ENCODE measurements around the gene ZNF620.

Gene ZNF620

DNA sequence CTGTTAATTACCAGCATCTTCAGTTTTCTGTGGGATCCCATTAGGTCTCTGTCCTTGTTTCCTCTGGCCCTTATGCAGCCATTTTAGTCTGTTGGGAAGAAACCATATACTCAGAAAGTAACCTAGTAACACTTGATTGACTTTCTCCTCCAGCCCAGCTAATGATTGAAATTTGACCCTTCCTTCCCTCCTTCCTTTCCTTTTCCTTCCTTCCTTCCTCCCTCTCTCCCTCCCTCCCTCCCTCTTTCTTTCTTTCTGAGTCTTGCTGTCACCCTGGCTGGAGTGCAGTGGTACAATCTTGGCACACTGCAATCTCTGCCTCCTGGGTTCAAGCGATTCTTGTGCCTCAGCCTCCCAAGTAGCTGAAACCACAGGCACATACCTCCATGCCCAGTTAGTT lies 5.9 kb upstream of the ZNF620 start:
- H3K36me3 ChIP-seq (ENCODE audit: control insufficient read depth, insufficient read depth, low read length): no peaks in the 10 kb centered on the region
- H3K27ac ChIP-seq (ENCODE audit: insufficient read depth, low read depth, low read length, poor library complexity, severe bottlenecking): no peak overlapping the region
- no peak overlapping the region for H3K4me3 ChIP-seq (ENCODE audit: insufficient read depth, low read depth, low read length)
- no peaks in the 10 kb centered on the region for H3K9me3 ChIP-seq (ENCODE audit: control insufficient read depth, low read length)
- no peaks in the 10 kb centered on the region for H3K4me1 ChIP-seq (ENCODE audit: control insufficient read depth, insufficient read depth, low read length)
- 94 to 95% methylated on average over 1 of the region's 1 CpG for WGBS, 2 experiments
- no peaks in the 10 kb centered on the region for H3K27me3 ChIP-seq (ENCODE audit: control insufficient read depth, insufficient read depth, low read length, poor library complexity, severe bottlenecking)

DNA sequence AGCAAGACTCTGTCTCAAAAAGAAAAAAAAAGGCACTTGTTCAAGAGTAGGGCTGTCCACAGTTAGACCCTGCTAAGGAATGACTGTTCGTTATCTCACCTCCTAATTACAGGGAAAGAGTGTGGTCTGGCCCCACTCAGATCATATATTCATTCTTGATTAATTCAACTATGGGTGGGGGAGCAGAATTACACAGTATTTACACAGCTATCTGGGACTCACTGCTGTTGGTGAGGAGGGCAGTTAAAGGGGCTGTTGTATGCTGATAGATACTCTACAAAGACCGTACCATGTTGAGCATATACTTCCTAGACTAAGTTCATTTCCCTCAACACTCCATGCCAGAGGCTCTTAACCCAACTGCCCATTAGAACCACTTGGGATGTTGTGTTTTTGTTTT lies 3.8 kb upstream of the ZNF620 start:
- Histone ChIP-seq H3K36me3 (ENCODE audit: control insufficient read depth, insufficient read depth, low read length) (no peaks in the 10 kb centered on the region), H3K4me3 (ENCODE audit: insufficient read depth, low read depth, low read length) (no peak overlapping the region), H3K9me3 (ENCODE audit: control insufficient read depth, low read length) (no peaks in the 10 kb centered on the region), H3K27ac (ENCODE audit: insufficient read depth, low read depth, low read length, poor library complexity, severe bottlenecking) (no peak overlapping the region), H3K27me3 (ENCODE audit: control insufficient read depth, insufficient read depth, low read length, poor library complexity, severe bottlenecking) (no peaks in the 10 kb centered on the region), H3K4me1 (ENCODE audit: control insufficient read depth, insufficient read depth, low read length) (peaks cover 3% of the 10 kb centered on the region)
- 88 to 100% methylated on average over 1 to 2 of the region's 2 CpGs for whole genome bisulfite sequencing, 2 experiments

DNA sequence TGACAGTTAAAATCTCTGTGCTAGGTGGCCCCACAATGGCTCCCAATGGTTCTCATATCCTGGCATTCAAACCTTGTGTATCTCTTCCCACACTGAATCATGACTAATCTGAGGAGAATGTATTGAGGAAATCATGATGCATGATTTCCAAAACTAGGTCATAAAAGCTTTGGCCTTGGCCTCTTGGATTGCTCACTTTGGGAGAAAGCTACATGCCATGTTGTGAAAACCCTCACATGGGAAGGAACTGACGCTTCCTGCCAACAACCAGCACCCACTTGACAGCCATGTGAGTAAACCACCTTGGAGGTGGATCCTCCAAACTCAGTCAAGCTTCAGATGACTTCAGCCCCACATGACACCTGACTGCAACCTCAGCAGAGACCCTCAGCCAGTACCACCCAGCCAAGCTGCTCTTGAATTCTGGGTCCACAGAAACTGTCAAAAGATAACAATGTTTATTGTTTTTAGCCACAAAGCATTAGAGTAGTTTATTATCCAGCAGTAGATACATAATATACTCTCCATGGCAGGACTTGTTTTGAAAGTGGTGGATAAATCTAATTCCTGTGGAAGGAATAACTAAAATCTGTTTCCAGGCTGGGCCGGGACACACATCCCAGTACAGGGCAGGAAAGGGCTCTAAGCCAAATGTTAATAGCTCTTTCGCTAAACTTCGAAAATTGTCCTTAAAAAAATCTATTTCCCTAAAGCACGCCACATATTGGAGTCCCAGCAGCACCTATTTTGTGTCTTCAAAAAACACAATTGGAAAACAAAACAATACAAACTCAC lies 1.0 kb upstream of the ZNF620 start:
- Histone ChIP-seq H3K36me3 (ENCODE audit: control insufficient read depth, insufficient read depth, low read length) (peaks cover 14% of the 10 kb centered on the region), H3K27ac (ENCODE audit: insufficient read depth, low read depth, low read length, poor library complexity, severe bottlenecking) (no peak overlapping the region), H3K9me3 (ENCODE audit: control insufficient read depth, low read length) (no peaks in the 10 kb centered on the region), H3K27me3 (ENCODE audit: control insufficient read depth, insufficient read depth, low read length, poor library complexity, severe bottlenecking) (no peaks in the 10 kb centered on the region), H3K4me3 (ENCODE audit: insufficient read depth, low read depth, low read length) (no peak overlapping the region), H3K4me1 (ENCODE audit: control insufficient read depth, insufficient read depth, low read length) (peaks cover 3% of the 10 kb centered on the region)
- 94 to 97% methylated on average over 5 of the region's 5 CpGs for WGBS, 2 experiments

DNA sequence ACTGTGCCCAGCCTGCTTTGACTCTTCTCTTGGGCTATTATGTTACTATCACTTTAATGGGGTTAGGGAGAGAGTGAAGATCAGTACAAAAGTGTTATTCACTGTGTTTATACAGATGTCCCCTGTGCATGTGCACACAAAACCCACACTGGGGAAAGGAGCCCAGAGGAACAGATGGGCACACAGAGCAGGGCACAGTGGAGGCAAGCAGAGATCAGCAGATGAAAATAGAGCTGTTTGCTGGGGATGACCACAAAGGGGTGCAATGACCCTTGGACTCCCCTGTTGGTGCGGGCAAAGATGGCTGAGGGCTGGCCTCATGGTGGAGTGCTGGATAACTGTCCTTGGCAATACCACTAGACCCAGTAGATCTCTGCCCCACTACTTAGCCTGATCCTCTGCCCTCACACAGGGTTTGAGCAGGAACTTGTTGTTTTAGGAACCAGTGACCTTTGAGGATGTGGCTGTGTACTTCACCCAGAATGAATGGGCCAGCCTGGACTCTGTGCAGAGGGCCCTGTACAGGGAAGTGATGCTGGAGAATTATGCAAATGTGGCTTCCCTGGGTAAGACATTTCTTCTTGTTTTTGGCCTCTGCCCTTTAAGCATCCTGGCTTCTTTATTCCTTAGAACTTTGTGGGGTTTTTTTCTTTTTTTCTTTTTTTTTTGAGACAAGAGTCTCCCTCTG lies 5.3 kb downstream of the ZNF620 start:
- Histone ChIP-seq H3K4me1 (ENCODE audit: control insufficient read depth, insufficient read depth, low read length) (peaks cover 3% of the 10 kb centered on the region), H3K27ac (ENCODE audit: insufficient read depth, low read depth, low read length, poor library complexity, severe bottlenecking) (no peak overlapping the region), H3K9me3 (ENCODE audit: control insufficient read depth, low read length) (no peaks in the 10 kb centered on the region), H3K27me3 (ENCODE audit: control insufficient read depth, insufficient read depth, low read length, poor library complexity, severe bottlenecking) (no peaks in the 10 kb centered on the region), H3K4me3 (ENCODE audit: insufficient read depth, low read depth, low read length) (no peak overlapping the region), H3K36me3 (ENCODE audit: control insufficient read depth, insufficient read depth, low read length) (peaks cover 43% of the 10 kb centered on the region)
- 88 to 100% methylated on average over 1 of the region's 1 CpG for WGBS, 2 experiments

DNA sequence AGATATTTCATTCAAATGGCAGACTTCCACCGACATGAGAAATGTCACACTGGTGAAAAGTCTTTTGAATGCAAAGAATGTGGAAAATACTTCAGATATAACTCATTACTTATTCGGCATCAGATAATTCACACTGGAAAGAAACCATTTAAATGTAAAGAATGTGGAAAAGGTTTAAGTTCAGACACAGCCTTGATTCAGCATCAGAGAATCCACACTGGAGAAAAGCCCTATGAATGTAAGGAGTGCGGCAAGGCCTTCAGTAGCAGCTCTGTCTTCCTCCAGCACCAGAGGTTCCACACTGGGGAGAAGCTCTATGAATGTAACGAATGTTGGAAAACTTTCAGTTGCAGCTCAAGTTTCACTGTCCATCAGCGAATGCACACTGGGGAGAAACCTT lies 10.4 kb downstream of the ZNF620 start:
- peaks cover 22% of the 10 kb centered on the region for H3K36me3 ChIP-seq (ENCODE audit: control insufficient read depth, insufficient read depth, low read length)
- no peak overlapping the region for H3K4me3 ChIP-seq (ENCODE audit: insufficient read depth, low read depth, low read length)
- no peak overlapping the region for H3K27ac ChIP-seq (ENCODE audit: insufficient read depth, low read depth, low read length, poor library complexity, severe bottlenecking)
- H3K4me1 ChIP-seq (ENCODE audit: control insufficient read depth, insufficient read depth, low read length): no peaks in the 10 kb centered on the region
- no peaks in the 10 kb centered on the region for H3K27me3 ChIP-seq (ENCODE audit: control insufficient read depth, insufficient read depth, low read length, poor library complexity, severe bottlenecking)
- WGBS, 2 experiments: 94 to 98% methylated on average over 4 to 5 of the region's 5 CpGs
- no peaks in the 10 kb centered on the region for H3K9me3 ChIP-seq (ENCODE audit: control insufficient read depth, low read length)

- Histone ChIP-seq H3K4me1 (ENCODE audit: control insufficient read depth, insufficient read depth, low read length) (no peaks in the 10 kb centered on the region), H3K36me3 (ENCODE audit: control insufficient read depth, insufficient read depth, low read length) (peaks cover 10% of the 10 kb centered on the region), H3K27me3 (ENCODE audit: control insufficient read depth, insufficient read depth, low read length, poor library complexity, severe bottlenecking) (no peaks in the 10 kb centered on the region), H3K9me3 (ENCODE audit: control insufficient read depth, low read length) (no peaks in the 10 kb centered on the region), H3K27ac (ENCODE audit: insufficient read depth, low read depth, low read length, poor library complexity, severe bottlenecking) (no peak overlapping the region), H3K4me3 (ENCODE audit: insufficient read depth, low read depth, low read length) (no peak overlapping the region)
- 85 to 86% methylated on average over 1 of the region's 1 CpG for WGBS, 2 experiments
These were observed 12.2 kb downstream of the ZNF620 start for GRCh38 chr3:40518067-40518466.

- peaks cover 10% of the 10 kb centered on the region for H3K36me3 ChIP-seq (ENCODE audit: control insufficient read depth, insufficient read depth, low read length)
- no peaks in the 10 kb centered on the region for H3K9me3 ChIP-seq (ENCODE audit: control insufficient read depth, low read length)
- H3K27me3 ChIP-seq (ENCODE audit: control insufficient read depth, insufficient read depth, low read length, poor library complexity, severe bottlenecking): no peaks in the 10 kb centered on the region
- H3K27ac ChIP-seq (ENCODE audit: insufficient read depth, low read depth, low read length, poor library complexity, severe bottlenecking): no peak overlapping the region
- WGBS, 2 experiments: 91 to 93% methylated on average over 1 of the region's 1 CpG
- no peaks in the 10 kb centered on the region for H3K4me1 ChIP-seq (ENCODE audit: control insufficient read depth, insufficient read depth, low read length)
- H3K4me3 ChIP-seq (ENCODE audit: insufficient read depth, low read depth, low read length): no peak overlapping the region
These were observed 13.0 kb downstream of the ZNF620 start for GRCh38 chr3:40518848-40519247.

- Histone ChIP-seq H3K9me3 (ENCODE audit: control insufficient read depth, low read length) (no peaks in the 10 kb centered on the region), H3K36me3 (ENCODE audit: control insufficient read depth, insufficient read depth, low read length) (peaks cover 6% of the 10 kb centered on the region), H3K4me1 (ENCODE audit: control insufficient read depth, insufficient read depth, low read length) (no peaks in the 10 kb centered on the region), H3K27ac (ENCODE audit: insufficient read depth, low read depth, low read length, poor library complexity, severe bottlenecking) (no peak overlapping the region), H3K4me3 (ENCODE audit: insufficient read depth, low read depth, low read length) (no peak overlapping the region), H3K27me3 (ENCODE audit: control insufficient read depth, insufficient read depth, low read length, poor library complexity, severe bottlenecking) (no peaks in the 10 kb centered on the region)
- WGBS, 2 experiments: 100% methylated on average over 1 to 3 of the region's 3 CpGs
These were observed 15.4 kb downstream of the ZNF620 start for GRCh38 chr3:40521254-40521653.

DNA sequence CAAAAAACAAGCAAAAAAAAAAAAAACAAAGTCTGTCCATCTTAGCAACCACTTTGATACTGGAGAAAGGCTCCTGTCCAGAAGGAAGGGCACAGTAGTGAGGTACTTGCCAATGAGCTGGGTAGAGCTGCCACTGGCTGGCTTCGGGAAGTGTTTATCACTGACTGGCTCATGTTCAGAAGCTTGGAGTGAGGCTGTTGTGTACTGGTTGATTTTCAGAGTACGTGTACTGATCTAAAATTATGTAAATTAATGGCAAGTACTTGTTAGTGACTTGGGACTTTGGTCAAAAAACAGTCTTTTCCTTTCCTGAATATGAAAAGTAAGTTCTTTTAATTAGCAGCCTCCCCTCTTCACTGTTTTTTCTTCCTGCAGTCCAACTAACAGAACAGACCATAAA lies 17.9 kb downstream of the ZNF620 start:
- H3K9me3 ChIP-seq (ENCODE audit: control insufficient read depth, low read length): no peaks in the 10 kb centered on the region
- H3K4me1 ChIP-seq (ENCODE audit: control insufficient read depth, insufficient read depth, low read length): no peaks in the 10 kb centered on the region
- H3K4me3 ChIP-seq (ENCODE audit: insufficient read depth, low read depth, low read length): no peak overlapping the region
- no peak overlapping the region for H3K27ac ChIP-seq (ENCODE audit: insufficient read depth, low read depth, low read length, poor library complexity, severe bottlenecking)
- peaks cover 5% of the 10 kb centered on the region for H3K36me3 ChIP-seq (ENCODE audit: control insufficient read depth, insufficient read depth, low read length)
- 93 to 96% methylated on average over 2 of the region's 2 CpGs for WGBS, 2 experiments
- H3K27me3 ChIP-seq (ENCODE audit: control insufficient read depth, insufficient read depth, low read length, poor library complexity, severe bottlenecking): no peaks in the 10 kb centered on the region

DNA sequence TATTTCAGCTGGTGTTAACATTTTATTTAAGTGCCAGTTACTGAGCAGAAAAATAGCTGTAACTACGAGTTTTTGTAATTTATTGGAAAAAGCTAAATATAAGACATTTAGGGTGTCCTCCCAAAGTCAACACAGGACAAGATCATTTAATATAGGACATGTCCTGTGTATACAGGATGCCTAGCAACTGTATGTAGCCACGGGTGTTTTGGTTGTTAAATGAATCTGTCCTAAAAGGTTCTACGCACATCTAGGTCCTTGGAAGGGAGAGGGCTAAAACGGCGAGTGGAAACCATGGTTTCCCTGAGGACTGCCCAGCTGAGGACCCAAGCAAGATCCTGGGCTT lies 18.4 kb downstream of the ZNF620 start:
- WGBS, 2 experiments: 51 to 58% methylated on average over 5 of the region's 5 CpGs
- peak overlapping the region; percentile 95 for H3K4me3 ChIP-seq (ENCODE audit: insufficient read depth, low read depth, low read length)
- no peaks in the 10 kb centered on the region for H3K27me3 ChIP-seq (ENCODE audit: control insufficient read depth, insufficient read depth, low read length, poor library complexity, severe bottlenecking)
- H3K27ac ChIP-seq (ENCODE audit: insufficient read depth, low read depth, low read length, poor library complexity, severe bottlenecking): peak overlapping the region; percentile 65
- H3K36me3 ChIP-seq (ENCODE audit: control insufficient read depth, insufficient read depth, low read length): peaks cover 5% of the 10 kb centered on the region
- no peaks in the 10 kb centered on the region for H3K4me1 ChIP-seq (ENCODE audit: control insufficient read depth, insufficient read depth, low read length)
- no peaks in the 10 kb centered on the region for H3K9me3 ChIP-seq (ENCODE audit: control insufficient read depth, low read length)
